A549 (cell line): ENCODE results near the gene AIRE.
"Not testable (repeated sequence)": the region's sequence is repeated elsewhere in the genome, so short reads cannot be mapped to it uniquely, and the experiment has no call there.

Experiments used
- CEBPB ChIP-seq, 2 experiments: fragments of >200 bp in 1 of 2; sonication (Bioruptor Twin) in 1 of 2; formaldehyde crosslinking in 1 of 2; IDR thresholded peaks; 2 replicates each; pipeline ENCODE4 v1.6.1; 2012 to 2016
- POLR2A ChIP-seq: IDR thresholded peaks from 2 replicates; pipeline ENCODE4 v1.6.1; 2012; ENCODE audit warnings: mild to moderate bottlenecking, low read length
- RCOR1 ChIP-seq: fragments of 150-350 bp; IDR thresholded peaks from 2 replicates; pipeline ENCODE4 v1.6.1; 2014; ENCODE audit warnings: antibody characterized with exemption, low read length, low read depth
- REST ChIP-seq: fragments of 200-600 bp; sonication (generic); IDR thresholded peaks from 2 replicates; pipeline ENCODE4 v1.6.1; 2016; ENCODE audit warnings: antibody characterized with exemption, mild to moderate bottlenecking, moderate library complexity
- TF ChIP-seq, protein P1 (sequence below): fragments of >200 bp; sonication (Bioruptor Twin); formaldehyde crosslinking; IDR thresholded peaks from 3 replicates; pipeline ENCODE4 v1.5.1; 2016

GRCh38 chr21:44302573-44303401, 17.1 kb downstream of the AIRE start:
- not testable (repeated sequence) for TF ChIP-seq POLR2A; REST; RCOR1; CEBPB (IDR thresholded peaks at IDR 0.05)
- TF ChIP-seq, protein P1, sequence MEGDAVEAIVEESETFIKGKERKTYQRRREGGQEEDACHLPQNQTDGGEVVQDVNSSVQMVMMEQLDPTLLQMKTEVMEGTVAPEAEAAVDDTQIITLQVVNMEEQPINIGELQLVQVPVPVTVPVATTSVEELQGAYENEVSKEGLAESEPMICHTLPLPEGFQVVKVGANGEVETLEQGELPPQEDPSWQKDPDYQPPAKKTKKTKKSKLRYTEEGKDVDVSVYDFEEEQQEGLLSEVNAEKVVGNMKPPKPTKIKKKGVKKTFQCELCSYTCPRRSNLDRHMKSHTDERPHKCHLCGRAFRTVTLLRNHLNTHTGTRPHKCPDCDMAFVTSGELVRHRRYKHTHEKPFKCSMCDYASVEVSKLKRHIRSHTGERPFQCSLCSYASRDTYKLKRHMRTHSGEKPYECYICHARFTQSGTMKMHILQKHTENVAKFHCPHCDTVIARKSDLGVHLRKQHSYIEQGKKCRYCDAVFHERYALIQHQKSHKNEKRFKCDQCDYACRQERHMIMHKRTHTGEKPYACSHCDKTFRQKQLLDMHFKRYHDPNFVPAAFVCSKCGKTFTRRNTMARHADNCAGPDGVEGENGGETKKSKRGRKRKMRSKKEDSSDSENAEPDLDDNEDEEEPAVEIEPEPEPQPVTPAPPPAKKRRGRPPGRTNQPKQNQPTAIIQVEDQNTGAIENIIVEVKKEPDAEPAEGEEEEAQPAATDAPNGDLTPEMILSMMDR, result not testable (repeated sequence)
